Peyer's patch (tissue), 4 donors: ENCODE data around the gene TDRD10. TPM values are rescaled to one million over a fixed set of nuclear protein-coding genes. Genes with fewer than 3 reads are reported as not detected.

Source experiments
- DNase-seq, 3 donors: peaks; one replicate each; pipeline ENCODE4 v3.0.0-alpha.2; 2017 to 2019
- H3K27ac ChIP-seq, 4 donors: fragments of 200-600 bp; sonication (generic); one replicate each; pipeline ENCODE4 v1.5.1; 2016 to 2019
- H3K27me3 ChIP-seq, 2 donors: fragments of 200-600 bp; sonication (generic); one replicate each; pipeline ENCODE4 v1.5.1; 2019
- H3K36me3 ChIP-seq, 3 donors: fragments of 200-600 bp; sonication (generic); one replicate each; pipeline ENCODE4 v1.5.1; 2016 to 2019
- H3K4me1 ChIP-seq, 4 donors: fragments of 200-600 bp; sonication (generic); one replicate each; pipeline ENCODE4 v1.5.1; 2016 to 2019
- H3K4me3 ChIP-seq, 4 donors: fragments of 200-600 bp; sonication (generic); 1 replicate in 3 of 4; 2 replicates in 1 of 4; pipeline ENCODE4 v1.5.1; 2016 to 2019; ENCODE audit warnings: mild to moderate bottlenecking in 1 of 4
- H3K9me3 ChIP-seq, 4 donors: fragments of 200-600 bp; sonication (generic); one replicate each; pipeline ENCODE4 v1.5.1; 2016 to 2019; ENCODE audit warnings: mild to moderate bottlenecking in 1 of 4
- CTCF ChIP-seq, 6 experiments: fragments of 450-650 bp in 4 of 6; fragments of 200-600 bp in 2 of 6; sonication (generic) in 1 of 6; IDR thresholded peaks; one replicate each; pipeline ENCODE4 v1.5.1; 2017 to 2019; ENCODE audit warnings: antibody characterized with exemption in 6 of 6, mild to moderate bottlenecking in 3 of 6, moderate library complexity in 1 of 6
- POLR2A ChIP-seq, 2 donors: fragments of 450-650 bp; IDR thresholded peaks; one replicate each; pipeline ENCODE4 v1.5.1; 2017; ENCODE audit warnings: antibody characterized with exemption in 2 of 2, mild to moderate bottlenecking in 2 of 2, moderate library complexity in 2 of 2
- total RNA-seq, 4 donors: library from RNA; depleted of rRNA; stranded (reverse); fragments of >200 nt; gene quantifications; one replicate each; pipeline ENCODE4 v1.1.0, GENCODE V29; 2016

TDRD10 gene
- total RNA-seq, 4 donors from 2014 or later, result 0.53 to 3.5 (median 1.6) TPM; not detected in 1

GRCh38 chr1:154578058-154578418 is 76.0 kb downstream of the TDRD10 start:
- no peak overlapping the region for H3K4me3 ChIP-seq
- peaks cover 0 to 48% (median 2%) of the 10 kb centered on the region in 3 donors for H3K36me3 ChIP-seq
- H3K27me3 ChIP-seq, result no peaks in the 10 kb centered on the region
- peak overlapping the region in 1 of 4 donors; percentile 13 for H3K27ac ChIP-seq
- DNase-seq, result no peak
- TF ChIP-seq POLR2A (IDR thresholded peaks at IDR 0.05) (no peak), CTCF (IDR thresholded peaks at IDR 0.05) (no peak)
- H3K4me1 ChIP-seq, result peaks cover 0 to 3% (median 0%) of the 10 kb centered on the region in 4 donors
- no peaks in the 10 kb centered on the region for H3K9me3 ChIP-seq

- no peak for TF ChIP-seq CTCF (IDR thresholded peaks at IDR 0.05)
- TF ChIP-seq POLR2A (IDR thresholded peaks at IDR 0.05), result no peak
- Histone ChIP-seq H3K27me3 (no peaks in the 10 kb centered on the region), H3K36me3 (peaks cover 0 to 62% (median 3%) of the 10 kb centered on the region in 3 donors), H3K4me1 (peaks cover 0 to 3% (median 0%) of the 10 kb centered on the region in 4 donors), H3K27ac (no peak overlapping the region), H3K9me3 (no peaks in the 10 kb centered on the region), H3K4me3 (no peak overlapping the region)
- DNase-seq, result no peak
Observed at GRCh38 chr1:154579374-154579773, 77.4 kb downstream of the TDRD10 start.

GRCh38 chr1:154581766-154582165 is 79.7 kb downstream of the TDRD10 start:
- Histone ChIP-seq H3K36me3 (peaks cover 0 to 86% (median 3%) of the 10 kb centered on the region in 3 donors), H3K27me3 (no peaks in the 10 kb centered on the region), H3K9me3 (no peaks in the 10 kb centered on the region), H3K4me3 (no peak overlapping the region), H3K4me1 (peaks cover 0 to 3% (median 0%) of the 10 kb centered on the region in 4 donors), H3K27ac (no peak overlapping the region)
- TF ChIP-seq POLR2A (IDR thresholded peaks at IDR 0.05) (no peak), CTCF (IDR thresholded peaks at IDR 0.05) (no peak)
- no peak for DNase-seq

- H3K27me3 ChIP-seq, result no peaks in the 10 kb centered on the region
- no peak overlapping the region for H3K27ac ChIP-seq
- H3K4me1 ChIP-seq, result no peaks in the 10 kb centered on the region
- peaks cover 0 to 97% (median 4%) of the 10 kb centered on the region in 3 donors for H3K36me3 ChIP-seq
- TF ChIP-seq CTCF (IDR thresholded peaks at IDR 0.05) (no peak), POLR2A (IDR thresholded peaks at IDR 0.05) (no peak)
- H3K4me3 ChIP-seq, result no peak overlapping the region
- no peaks in the 10 kb centered on the region for H3K9me3 ChIP-seq
- no peak for DNase-seq
Observed at GRCh38 chr1:154582885-154583284, 80.9 kb downstream of the TDRD10 start.

- no peak for DNase-seq
- Histone ChIP-seq H3K36me3 (peaks cover 0 to 98% (median 6%) of the 10 kb centered on the region in 3 donors), H3K27ac (no peak overlapping the region), H3K27me3 (no peaks in the 10 kb centered on the region), H3K4me3 (no peak overlapping the region), H3K9me3 (no peaks in the 10 kb centered on the region), H3K4me1 (no peaks in the 10 kb centered on the region)
- TF ChIP-seq CTCF (IDR thresholded peaks at IDR 0.05) (no peak), POLR2A (IDR thresholded peaks at IDR 0.05) (no peak)
Observed at GRCh38 chr1:154583773-154584172, 81.8 kb downstream of the TDRD10 start.
